Vagina (tissue), 2 donors: ENCODE results near the gene TFDP2.

ENCODE experiments used
- POLR2A ChIP-seq, 2 donors: fragments of 450-650 bp; IDR thresholded peaks; one replicate each; pipeline ENCODE4 v1.6.1; 2017; ENCODE audit warnings: antibody characterized with exemption in 2 of 2, mild to moderate bottlenecking in 2 of 2, moderate library complexity in 2 of 2
- POLR2AphosphoS5 ChIP-seq, 2 donors: sonication (generic); formaldehyde crosslinking; IDR thresholded peaks; one replicate each; pipeline ENCODE4 v1.9.0; 2017; ENCODE audit warnings: antibody characterized with exemption in 2 of 2, mild to moderate bottlenecking in 2 of 2, low read depth in 1 of 2; ENCODE audit not compliant: insufficient read depth in 1 of 2
- TF ChIP-seq, protein P1 (sequence below), 3 experiments: fragments of 450-650 bp in 2 of 3; fragments of 200-600 bp in 1 of 3; sonication (generic) in 1 of 3; IDR thresholded peaks; one replicate each; pipeline ENCODE4 v1.5.1; 2017 to 2019; ENCODE audit warnings: antibody characterized with exemption in 3 of 3, mild to moderate bottlenecking in 2 of 3, moderate library complexity in 2 of 3

DNA sequence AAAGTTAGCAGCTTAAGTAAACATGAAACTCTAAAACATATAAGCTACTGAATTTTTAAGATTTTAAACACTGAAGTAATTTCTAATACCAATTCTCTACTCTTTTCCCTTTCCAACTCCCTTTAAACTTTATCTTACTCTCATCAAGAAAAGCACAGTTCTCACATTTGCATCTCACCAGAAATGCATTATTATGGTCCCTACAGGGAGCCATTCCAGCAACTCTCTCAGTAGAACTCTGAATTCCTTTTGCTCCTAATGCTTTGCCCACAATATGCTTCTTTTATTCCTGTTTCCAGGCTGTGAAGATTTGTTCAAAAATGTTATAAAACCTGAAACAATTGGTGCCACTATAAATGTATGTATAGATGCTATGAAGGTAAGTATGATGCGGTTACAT, 83.4 kb downstream of the TFDP2 start:
- TF ChIP-seq POLR2A (IDR thresholded peaks at IDR 0.05) (no peak), POLR2AphosphoS5 (IDR thresholded peaks at IDR 0.05; ENCODE audit: insufficient read depth in 1 of 2, low read depth in 1 of 2) (no peak)
- TF ChIP-seq, protein P1, sequence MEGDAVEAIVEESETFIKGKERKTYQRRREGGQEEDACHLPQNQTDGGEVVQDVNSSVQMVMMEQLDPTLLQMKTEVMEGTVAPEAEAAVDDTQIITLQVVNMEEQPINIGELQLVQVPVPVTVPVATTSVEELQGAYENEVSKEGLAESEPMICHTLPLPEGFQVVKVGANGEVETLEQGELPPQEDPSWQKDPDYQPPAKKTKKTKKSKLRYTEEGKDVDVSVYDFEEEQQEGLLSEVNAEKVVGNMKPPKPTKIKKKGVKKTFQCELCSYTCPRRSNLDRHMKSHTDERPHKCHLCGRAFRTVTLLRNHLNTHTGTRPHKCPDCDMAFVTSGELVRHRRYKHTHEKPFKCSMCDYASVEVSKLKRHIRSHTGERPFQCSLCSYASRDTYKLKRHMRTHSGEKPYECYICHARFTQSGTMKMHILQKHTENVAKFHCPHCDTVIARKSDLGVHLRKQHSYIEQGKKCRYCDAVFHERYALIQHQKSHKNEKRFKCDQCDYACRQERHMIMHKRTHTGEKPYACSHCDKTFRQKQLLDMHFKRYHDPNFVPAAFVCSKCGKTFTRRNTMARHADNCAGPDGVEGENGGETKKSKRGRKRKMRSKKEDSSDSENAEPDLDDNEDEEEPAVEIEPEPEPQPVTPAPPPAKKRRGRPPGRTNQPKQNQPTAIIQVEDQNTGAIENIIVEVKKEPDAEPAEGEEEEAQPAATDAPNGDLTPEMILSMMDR (IDR thresholded peaks at IDR 0.05) = no peak
